Stimulated activated CD8-positive, alpha-beta memory T cell treated with anti-CD3 and anti-CD28 coated beads, Interleukin-4, amount 100 ng/mL, for 1 hour (primary cell): ENCODE measurements around the gene HRH1.
"Not testable (repeated sequence)": the region's sequence is repeated elsewhere in the genome, so short reads cannot be mapped to it uniquely, and the experiment has no call there.

Experiments used
- DNase-seq, 2 donors: peaks; one replicate each; pipeline ENCODE4 v3.0.0-alpha.2; 2020; ENCODE audit warnings: low read depth in 2 of 2, low spot score in 1 of 2

Gene HRH1

DNA sequence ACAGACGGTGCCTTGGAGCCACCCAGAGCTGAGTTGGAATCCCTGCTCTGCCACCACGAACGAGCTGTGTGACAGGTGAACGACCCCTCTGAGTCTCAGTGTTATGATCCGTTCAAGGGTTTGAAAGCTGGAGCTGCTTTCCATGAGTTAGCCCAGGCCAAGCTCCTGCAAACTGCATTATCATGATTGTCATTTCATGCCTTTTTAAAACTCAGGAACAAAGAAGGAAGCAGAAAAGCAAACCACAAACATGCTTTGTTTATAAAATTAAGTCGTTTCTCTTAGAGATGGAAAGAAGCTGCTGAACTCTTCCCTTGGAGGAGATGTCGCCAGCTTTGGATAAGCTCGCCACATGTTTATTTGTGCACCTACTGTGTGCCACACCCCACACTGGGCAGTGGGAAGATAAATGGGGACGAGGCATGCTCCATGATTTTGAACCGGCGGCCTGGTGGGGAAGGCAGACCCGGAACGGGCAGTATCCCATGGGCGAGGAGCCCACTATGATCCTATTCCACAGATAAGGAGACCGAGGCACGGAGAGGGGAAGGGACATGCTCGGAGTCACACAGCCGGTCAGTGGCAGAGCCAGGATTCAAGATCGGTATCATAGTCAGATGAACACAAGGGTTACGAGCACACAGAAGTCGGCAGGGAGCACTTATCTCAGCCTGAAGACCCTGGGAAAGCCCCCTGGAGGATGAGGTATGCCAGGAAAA is 15.9 kb downstream of the HRH1 start:
- DNase-seq = no peak

DNA sequence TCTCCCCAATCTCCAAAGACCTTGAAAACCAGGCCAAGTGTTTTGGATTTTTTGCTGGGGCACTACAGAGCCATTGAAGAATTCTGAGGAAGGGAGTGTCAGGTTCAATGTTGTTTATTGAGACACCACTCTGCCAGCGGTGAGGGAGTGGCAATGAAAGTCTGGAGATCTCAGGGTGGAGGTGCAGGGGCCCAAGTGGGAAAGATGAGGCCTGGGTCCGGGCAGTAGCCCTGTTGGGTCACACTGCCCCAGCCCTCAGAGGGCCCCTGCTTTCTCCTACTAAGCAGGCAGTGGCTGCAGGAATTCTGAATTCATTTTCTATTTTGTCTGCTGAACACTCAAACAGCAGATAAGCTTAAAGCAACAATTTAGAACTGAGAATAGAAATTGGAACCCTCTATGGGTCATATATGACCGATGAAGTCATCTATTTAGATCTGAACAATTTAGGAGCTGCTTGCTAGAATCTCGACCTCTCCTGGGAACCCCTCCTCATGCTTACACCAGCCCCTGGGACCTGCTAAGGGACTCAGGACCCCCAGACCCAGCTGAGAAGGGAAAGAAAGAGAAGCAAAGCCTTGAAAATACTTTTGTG is 17.9 kb downstream of the HRH1 start:
- DNase-seq = no peak

DNA sequence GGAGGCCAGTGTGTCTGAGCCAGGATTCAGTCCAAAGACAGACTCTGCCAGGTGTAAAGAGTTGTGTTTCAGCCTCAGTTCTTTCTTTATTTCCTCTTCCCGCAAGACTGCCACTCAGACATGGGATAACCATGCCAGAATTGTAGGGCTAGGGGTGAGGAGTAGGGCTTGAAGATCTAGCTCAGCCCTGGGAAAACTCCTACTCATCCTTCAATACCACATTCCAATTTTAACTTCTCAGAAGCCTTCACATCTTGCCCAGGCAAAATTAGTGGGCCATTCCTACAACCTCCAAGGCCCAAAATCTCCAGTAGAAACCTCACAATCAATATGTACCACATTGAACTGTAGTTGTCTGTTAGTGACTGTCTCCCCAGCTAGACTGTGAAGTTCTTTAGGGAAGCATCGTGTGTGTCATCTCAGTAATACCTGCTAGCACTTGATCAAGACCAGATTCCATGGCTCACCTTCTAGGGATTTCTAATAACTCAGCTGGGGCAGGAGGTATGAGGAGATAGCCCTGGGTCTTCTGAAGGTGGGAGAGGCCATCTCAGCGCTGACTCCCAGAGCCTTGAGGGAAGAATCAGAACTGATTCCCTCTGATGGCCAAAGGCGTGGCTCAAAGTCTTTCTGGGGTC is 19.7 kb downstream of the HRH1 start:
- DNase-seq = no peak

DNA sequence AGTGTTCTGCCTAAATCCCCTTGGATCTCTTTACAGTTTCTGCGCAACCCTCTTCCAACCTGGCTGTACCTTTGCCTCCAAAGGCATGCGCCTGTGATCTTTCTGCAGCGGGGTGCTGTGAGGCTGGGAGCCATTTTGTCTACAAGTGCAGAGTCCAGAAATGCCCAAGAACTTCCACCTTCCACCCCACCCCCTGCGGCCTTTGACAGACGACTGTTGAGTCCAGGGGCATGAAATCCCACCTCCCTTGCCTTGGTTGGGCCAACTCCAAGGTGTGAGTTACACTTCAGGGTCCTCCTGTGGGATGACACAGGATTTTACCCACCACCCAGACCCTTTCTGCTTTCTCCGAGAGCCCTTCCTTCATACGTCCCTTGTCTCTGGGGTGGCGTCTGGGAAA is 24.1 kb downstream of the HRH1 start:
- DNase-seq = no peak

DNA sequence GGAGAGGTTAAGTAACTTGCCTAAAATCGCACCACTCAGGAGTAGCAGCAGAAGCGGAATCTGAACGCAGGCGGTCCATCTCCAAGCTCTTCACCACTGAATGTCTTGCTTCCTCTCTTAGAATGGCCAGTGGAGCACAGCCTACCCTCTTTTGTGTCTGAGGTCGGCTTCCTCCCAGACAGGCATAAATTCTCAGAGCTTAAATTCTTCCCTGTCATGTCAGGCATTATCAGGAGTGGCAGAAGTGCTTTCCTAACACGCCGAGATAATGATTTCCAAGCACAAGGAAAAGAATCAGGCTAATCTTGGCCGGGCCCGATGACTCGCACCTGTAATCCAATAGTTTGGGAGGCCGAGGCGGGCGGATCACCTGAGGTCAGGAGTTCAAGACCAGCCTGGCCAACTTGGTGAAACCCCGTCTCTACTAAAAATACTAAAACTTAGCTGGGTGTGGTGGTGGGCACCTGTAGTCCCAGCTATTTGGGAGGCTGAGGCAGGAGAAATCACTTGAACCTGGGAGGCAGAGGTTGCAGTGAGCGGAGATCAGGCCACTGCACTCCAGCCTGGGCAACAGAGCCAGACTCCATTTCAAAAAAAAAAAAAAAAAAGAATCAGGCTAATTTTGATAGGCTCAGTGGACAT is 30.2 kb downstream of the HRH1 start:
- not testable (repeated sequence) for DNase-seq

DNA sequence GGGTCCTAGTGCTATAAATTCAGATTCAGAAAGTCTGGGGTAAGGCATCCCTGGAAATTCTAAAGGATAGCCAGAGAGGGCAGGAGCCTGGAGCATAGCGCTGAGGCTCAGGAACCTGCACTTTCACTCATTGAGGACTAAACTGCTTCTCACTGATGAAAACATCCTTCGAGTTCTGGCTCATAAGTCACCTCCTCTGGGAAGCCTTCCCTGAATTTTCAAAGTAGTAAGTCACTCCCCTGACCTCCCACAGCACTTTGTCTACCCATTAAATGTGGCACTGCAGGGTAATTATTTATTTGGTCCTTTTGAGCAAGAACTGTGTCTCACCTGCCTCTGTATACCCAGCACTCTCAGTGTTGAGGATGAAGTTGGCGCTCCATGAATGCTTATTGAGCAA is 30.9 kb downstream of the HRH1 start:
- DNase-seq = no peak

DNA sequence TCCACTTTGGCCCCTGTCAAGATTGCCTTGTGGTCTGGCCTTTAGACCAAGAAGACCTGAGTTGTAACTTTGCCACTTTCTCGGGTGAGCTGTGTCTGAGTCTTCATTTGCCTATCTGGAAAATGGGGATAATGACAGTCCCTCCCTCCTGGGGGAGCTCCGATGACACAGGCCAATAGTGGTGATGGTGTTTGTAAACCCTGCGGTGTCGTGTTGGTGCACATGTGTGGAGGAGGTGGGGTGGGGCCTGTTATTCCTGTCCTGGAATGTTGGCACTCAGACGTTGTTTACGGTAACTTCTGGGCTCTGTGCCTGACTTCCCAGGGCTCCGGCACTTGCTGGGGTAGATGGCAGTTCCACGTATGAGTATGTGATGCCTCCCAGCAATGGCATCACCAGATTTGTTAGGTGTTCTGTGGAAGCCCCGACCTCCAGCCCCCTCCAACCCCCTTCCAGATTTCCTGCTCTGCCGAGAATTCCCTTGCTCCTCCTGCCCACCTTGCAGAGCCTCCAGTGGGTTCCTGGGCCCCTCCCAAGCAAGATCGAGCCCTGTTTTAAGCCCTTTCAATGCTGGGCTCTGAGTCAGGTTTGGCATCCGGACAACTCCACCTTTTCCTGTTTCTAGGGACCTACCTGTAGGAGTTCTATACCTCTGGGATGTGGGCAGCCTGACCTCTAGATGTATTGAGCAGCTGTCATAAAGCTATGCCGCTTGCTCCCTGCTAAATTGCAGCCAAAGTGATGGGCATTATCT is 31.4 kb downstream of the HRH1 start:
- DNase-seq = no peak

DNA sequence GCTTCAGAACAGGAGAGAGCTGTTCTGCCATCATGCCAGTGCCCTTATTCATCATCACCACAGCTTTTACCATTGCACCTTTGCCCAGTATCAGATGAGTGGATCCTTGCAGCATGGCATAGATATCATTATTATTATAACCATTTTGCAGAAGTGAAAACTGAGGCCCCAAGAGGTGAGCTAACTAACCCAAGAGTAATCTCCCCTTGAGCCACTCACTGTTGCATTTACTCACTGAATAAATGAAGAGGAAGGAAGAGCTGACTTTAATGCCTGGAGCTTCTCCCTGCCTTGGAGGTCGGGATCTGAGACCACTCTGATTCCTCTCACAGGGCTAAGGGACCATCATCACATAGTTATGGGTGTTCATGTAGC is 32.0 kb downstream of the HRH1 start:
- DNase-seq = no peak

DNA sequence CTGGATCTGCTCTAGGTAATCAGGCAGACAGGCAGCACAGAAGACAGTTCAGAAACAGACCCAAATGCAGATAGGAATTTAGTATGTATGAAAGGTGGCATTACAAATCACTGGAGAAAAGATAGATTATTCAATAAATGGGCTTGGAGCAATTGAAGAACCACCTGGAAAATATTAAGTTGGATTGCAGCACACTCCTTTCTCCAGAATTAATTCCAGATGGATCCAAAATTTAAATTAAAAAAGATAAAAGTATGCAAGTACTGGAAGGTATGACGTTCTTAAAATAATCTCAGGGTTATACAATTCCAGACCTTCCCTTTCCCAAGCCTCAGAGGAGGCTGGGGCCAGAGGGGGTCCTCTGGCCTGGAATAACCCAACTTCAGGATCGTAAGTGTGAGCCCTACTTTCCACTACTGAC is 32.5 kb downstream of the HRH1 start:
- DNase-seq = no peak

DNA sequence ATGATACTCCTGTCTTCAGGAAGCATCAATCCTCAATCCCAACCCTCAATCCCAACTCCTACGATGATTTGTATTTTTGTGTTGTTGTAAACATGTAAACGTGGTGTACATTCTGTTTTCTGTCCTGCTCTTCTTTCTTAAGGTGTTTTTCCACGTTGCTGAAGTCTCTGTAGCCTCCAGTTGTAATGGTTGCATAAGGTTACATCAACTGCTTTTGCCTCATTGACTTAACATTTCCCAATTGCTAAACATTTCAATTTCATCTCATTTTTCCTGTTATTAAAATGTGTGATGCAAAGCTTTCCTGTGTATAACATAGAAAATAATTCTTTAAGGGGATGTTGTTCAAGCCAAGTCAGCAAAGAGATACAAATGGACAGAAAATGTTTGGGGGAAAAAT is 33.4 kb downstream of the HRH1 start:
- no peak for DNase-seq

DNA sequence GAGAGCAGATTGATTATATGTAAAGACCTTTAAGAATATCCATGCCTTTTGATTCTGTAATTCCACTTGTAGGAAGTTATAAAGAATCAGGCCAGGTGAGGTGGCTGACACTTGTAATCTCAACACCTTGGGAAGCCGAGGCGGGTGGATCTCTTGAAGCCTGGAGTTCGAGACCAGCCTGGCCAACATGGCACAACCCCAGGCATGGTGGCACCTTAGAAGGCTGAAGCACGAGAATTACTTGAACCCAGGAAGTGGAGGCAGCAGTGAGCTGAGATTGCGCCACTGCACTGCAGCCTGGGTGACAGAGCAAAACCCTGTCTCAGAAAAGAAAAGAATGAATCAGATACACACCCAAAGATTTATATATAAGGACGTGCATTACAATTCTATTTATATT is 33.9 kb downstream of the HRH1 start:
- DNase-seq = no peak

DNA sequence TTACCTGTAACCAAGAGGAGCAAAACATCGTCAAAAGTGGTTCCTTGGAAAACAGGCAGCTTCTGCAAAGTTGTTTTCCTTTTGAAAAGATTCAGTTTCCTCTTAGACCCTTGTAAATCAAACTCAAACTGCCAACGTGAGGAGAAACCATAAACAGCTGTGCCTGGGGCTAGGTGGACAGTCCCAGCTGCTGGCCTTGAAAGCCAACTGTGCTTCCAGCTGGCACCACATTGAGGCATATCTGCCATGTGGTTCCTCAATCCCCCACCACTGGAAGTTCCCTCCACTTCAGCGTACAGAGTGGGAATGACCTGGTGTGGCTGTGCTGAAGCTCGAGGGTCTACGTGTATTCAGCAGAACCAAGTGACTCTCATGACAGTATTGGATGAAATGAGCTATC is 40.9 kb downstream of the HRH1 start:
- DNase-seq = no peak

DNA sequence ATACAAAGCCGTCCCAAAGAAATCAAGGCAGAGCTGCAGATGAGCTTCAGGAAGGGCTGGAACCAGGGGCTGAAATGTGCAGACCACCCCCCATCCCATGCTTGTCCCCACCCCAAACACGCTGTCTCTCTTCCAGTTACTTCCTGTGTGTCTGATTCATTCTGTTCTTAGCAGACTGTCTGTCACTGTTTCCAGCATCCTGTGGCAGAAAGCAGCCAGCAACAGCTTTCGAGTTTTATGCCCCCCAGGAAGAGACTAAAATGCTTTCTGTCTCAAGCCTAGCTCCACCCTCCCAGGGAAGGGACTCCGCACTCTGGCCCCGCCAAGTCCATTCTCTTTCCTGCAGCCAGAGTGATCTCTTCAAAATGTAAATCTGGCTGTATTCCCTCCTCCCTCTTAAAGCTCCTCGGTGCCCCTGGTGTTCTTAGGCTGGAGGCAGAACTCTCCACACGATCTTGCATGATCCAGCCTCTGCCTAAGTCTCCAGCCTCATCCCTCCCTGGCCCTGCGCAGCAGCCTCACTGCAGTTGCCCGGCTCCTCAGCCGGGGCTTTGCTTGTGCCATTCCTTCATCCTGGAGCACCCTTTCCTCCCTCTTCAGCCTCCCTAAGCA is 41.5 kb downstream of the HRH1 start:
- no peak for DNase-seq

DNA sequence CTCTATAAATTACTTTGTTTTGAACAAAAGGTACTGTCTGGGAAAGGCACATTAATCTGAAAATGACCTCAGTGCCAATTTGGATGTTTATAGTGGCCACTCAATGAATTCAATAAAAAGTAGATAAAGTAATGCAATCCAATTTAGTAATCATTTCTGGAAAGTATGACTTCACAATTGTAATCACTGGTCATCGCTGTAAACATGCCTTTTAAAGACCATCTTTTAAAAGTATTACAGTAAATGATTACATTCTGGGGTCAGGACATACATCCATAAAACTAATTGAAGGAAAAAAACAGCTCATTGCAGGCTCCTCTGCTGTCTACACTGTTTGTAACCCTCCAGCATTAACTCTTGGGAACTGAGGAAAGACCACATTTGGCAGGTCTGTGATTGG is 43.2 kb downstream of the HRH1 start:
- DNase-seq = no peak

DNA sequence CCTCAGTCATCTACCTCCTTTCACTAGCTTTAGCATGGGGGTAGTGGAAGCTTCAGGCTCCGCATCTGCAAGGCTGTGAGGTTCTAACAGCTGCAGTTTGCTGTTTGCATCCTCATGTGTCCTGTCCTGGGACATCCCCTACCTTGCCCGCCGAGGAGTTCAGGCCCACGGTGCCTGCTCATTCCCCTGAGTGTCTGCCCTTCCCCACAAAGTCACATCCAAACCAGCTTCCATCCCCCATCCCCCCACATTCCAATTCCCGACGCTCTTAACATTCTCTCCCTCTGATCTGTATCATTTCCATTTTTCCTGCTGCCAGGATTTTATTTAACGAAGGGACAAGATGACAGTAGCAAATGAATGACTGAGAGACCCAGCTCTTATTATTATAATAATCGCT is 43.8 kb downstream of the HRH1 start:
- DNase-seq = no peak

DNA sequence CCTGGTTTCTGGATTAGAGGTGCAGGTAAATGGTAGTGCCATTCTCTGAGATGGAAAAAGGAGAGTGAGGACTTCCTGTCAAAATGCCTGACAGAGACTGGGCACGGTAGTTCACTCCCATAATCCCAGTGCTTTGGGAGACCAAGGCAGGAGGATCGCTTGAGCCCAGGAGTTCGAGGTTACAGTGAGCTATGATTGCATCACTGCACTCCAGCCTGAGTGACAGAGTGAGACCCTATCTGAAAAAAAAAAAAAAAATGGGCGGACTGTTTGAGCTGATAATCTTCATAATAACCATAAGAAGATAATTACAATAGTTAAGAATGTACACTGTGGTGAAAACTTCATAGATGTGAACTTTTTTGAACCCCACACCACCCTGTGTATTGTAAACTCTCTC is 44.2 kb downstream of the HRH1 start:
- DNase-seq = no peak

DNA sequence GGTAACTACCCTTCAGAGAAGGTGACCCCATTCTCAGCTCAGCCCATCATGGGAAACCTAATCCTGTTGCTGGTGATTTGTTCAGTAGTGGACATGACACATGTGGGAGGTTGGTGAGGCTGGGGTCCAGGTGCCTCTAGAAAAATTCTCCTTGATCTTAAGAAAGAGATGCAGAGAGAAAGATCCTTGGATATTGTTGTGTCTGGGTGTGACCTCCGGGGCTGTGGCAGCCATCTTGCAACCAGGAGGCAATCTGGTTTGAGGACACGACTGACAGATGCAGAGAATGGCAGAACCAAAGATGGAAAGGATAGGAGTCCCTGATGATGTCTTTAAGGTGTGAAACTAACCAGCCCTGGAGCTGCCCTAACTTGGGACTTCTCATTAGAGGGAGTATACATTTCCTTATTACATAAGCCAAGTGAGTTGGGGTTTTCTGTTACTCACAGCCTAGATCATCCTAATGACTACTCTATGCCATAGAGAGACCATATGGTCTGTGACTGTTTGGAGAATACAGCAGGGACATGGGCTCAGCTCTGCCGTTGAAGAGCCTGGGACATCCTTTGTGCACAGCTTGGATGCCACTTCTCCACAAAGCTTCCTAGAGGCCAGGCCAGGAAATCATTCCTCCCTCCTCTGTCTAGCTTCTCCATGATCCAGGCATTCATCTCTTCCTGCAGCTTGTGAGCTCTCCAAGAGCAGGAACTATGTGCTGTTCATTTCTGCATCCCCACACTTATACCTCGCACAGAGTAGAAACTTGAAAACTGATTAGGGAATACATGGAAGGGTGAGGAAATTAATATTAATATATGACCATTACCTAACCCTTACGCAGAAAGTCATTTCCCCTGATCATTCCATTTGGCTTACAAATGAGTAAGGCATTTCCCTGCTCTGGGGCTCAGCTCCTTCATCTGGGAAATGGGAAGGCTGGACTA is 45.9 kb downstream of the HRH1 start:
- no peak for DNase-seq

DNA sequence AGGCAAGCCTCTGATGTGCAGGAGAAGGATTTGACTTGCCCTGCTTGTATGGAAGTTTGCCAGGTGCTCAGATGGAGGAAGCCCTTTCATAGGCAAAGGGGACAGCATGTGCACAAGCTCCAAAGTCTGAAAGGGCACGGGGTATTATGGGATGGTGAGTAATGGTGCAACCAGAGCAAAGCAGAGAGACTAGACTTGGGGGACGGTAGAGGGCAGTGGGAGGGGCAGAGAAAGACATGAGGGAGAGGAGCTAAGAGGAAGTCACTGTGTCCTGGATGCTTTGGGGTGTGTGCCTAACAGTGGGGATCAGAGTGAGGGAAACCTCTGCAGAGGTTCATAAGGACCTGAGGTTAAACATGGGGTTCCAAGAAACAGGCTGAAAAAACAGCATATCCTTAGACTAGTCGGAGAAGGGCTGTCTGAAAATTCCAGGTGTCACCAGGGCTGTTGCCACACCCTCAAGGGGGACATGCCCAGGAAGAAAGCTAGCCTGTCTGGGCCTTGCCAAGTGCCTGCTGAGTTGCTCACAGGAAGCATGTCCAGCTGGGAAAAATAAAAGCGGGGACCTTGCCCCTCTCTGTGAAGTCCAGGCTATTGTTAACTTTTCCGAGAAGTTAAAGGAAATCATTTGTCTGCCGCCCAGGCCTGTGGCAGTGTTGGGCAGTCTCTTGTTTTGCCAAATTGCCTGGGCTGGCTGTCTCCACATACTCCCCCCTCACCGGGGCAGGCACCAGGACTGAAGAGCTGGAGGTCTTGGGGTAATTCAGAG is 47.1 kb downstream of the HRH1 start:
- no peak for DNase-seq

DNA sequence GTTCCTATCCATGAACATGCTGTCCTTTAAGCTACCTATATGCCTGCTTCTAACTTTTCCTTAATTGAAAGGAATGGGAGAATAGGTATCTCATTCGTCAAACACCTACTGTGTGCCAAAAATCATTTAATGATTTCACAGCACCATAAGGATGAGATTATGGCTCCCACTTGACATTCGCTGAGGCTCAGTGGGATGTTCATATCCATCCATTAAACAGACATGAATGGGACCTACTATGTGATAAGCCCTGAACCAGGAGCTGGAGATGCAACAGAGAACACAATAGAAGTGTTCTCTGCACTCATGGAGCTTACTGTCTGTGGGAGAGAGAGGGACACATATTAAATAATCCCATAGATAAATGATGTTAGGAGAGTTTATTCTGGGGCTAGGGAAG is 49.7 kb downstream of the HRH1 start:
- DNase-seq = no peak
